ENCODE measurements around the gene CALU. TPM values are rescaled to one million over a fixed set of nuclear protein-coding genes. Genes with fewer than 3 reads are reported as not detected.

Gene CALU
- total RNA-seq, result 131 TPM

GRCh38 chr7:128739048-128739962 lies at the start of gene CALU:
TSS of gene CALU (plus strand) at chr7:128739359. CDS start at chr7:128748584, 9,225 bp downstream.
- Histone ChIP-seq H3K36me3 (ENCODE audit: control insufficient read depth in 3 of 3, insufficient read depth in 3 of 3, low read length in 3 of 3) (no peaks in the 10 kb centered on the region), H3K9ac (ENCODE audit: low read depth in 1 of 3, low read length in 3 of 3) (peak within 1 kb of the TSS; percentile 91 to 98 (median 94)), H3K27me3 (ENCODE audit: control insufficient read depth in 3 of 3, insufficient read depth in 3 of 3, low read length in 3 of 3) (no peaks in the 10 kb centered on the region), H3K4me1 (ENCODE audit: control insufficient read depth in 3 of 3, insufficient read depth in 3 of 3, low read length in 3 of 3) (peaks cover 20 to 35% (median 29%) of the 10 kb centered on the region in 3 donors), H3K4me3 (ENCODE audit: low read length in 3 of 3) (peak within 1 kb of the TSS; percentile 86 to 97 (median 96)), H3K9me3 (ENCODE audit: control insufficient read depth in 3 of 3, low read length in 3 of 3) (no peaks in the 10 kb centered on the region), H3K27ac (ENCODE audit: low read depth, low read length) (peak within 1 kb of the TSS; percentile 92)

- H3K4me1 ChIP-seq (ENCODE audit: control insufficient read depth in 3 of 3, insufficient read depth in 3 of 3, low read length in 3 of 3), result no peaks in the 10 kb centered on the region
- H3K9ac ChIP-seq (ENCODE audit: low read depth in 1 of 3, low read length in 3 of 3), result no peak overlapping the region
- H3K36me3 ChIP-seq (ENCODE audit: control insufficient read depth in 3 of 3, insufficient read depth in 3 of 3, low read length in 3 of 3), result no peaks in the 10 kb centered on the region
- no peak overlapping the region for H3K27ac ChIP-seq (ENCODE audit: low read depth, low read length)
- no peaks in the 10 kb centered on the region for H3K9me3 ChIP-seq (ENCODE audit: control insufficient read depth in 3 of 3, low read length in 3 of 3)
- H3K27me3 ChIP-seq (ENCODE audit: control insufficient read depth in 3 of 3, insufficient read depth in 3 of 3, low read length in 3 of 3), result peaks cover 0 to 21% (median 4%) of the 10 kb centered on the region in 3 donors
- H3K4me3 ChIP-seq (ENCODE audit: low read length in 3 of 3), result no peak overlapping the region
Observed at GRCh38 chr7:128691227-128691626, 47.9 kb upstream of the CALU start.

GRCh38 chr7:128692623-128693270 lies 46.4 kb upstream of the CALU start:
- Histone ChIP-seq H3K9me3 (ENCODE audit: control insufficient read depth in 3 of 3, low read length in 3 of 3) (no peaks in the 10 kb centered on the region), H3K27ac (ENCODE audit: low read depth, low read length) (no peak overlapping the region), H3K27me3 (ENCODE audit: control insufficient read depth in 3 of 3, insufficient read depth in 3 of 3, low read length in 3 of 3) (peaks cover 6 to 35% (median 20%) of the 10 kb centered on the region in 3 donors), H3K4me1 (ENCODE audit: control insufficient read depth in 3 of 3, insufficient read depth in 3 of 3, low read length in 3 of 3) (peaks cover 6 to 8% (median 7%) of the 10 kb centered on the region in 3 donors), H3K9ac (ENCODE audit: low read depth in 1 of 3, low read length in 3 of 3) (no peak overlapping the region), H3K4me3 (ENCODE audit: low read length in 3 of 3) (no peak overlapping the region), H3K36me3 (ENCODE audit: control insufficient read depth in 3 of 3, insufficient read depth in 3 of 3, low read length in 3 of 3) (no peaks in the 10 kb centered on the region)

- no peak overlapping the region for H3K4me3 ChIP-seq (ENCODE audit: low read length in 3 of 3)
- peaks cover 6 to 9% (median 7%) of the 10 kb centered on the region in 3 donors for H3K4me1 ChIP-seq (ENCODE audit: control insufficient read depth in 3 of 3, insufficient read depth in 3 of 3, low read length in 3 of 3)
- H3K9me3 ChIP-seq (ENCODE audit: control insufficient read depth in 3 of 3, low read length in 3 of 3), result no peaks in the 10 kb centered on the region
- H3K36me3 ChIP-seq (ENCODE audit: control insufficient read depth in 3 of 3, insufficient read depth in 3 of 3, low read length in 3 of 3), result no peaks in the 10 kb centered on the region
- no peak overlapping the region for H3K9ac ChIP-seq (ENCODE audit: low read depth in 1 of 3, low read length in 3 of 3)
- H3K27ac ChIP-seq (ENCODE audit: low read depth, low read length), result no peak overlapping the region
- H3K27me3 ChIP-seq (ENCODE audit: control insufficient read depth in 3 of 3, insufficient read depth in 3 of 3, low read length in 3 of 3), result peaks cover 10 to 41% (median 27%) of the 10 kb centered on the region in 3 donors
Observed at GRCh38 chr7:128693373-128694015, 45.7 kb upstream of the CALU start.

GRCh38 chr7:128694738-128695137 lies 44.4 kb upstream of the CALU start:
- no peak overlapping the region for H3K9ac ChIP-seq (ENCODE audit: low read depth in 1 of 3, low read length in 3 of 3)
- H3K9me3 ChIP-seq (ENCODE audit: control insufficient read depth in 3 of 3, low read length in 3 of 3), result no peaks in the 10 kb centered on the region
- H3K27me3 ChIP-seq (ENCODE audit: control insufficient read depth in 3 of 3, insufficient read depth in 3 of 3, low read length in 3 of 3), result peaks cover 13 to 52% (median 36%) of the 10 kb centered on the region in 3 donors
- H3K27ac ChIP-seq (ENCODE audit: low read depth, low read length), result no peak overlapping the region
- H3K4me1 ChIP-seq (ENCODE audit: control insufficient read depth in 3 of 3, insufficient read depth in 3 of 3, low read length in 3 of 3), result peaks cover 6 to 9% (median 7%) of the 10 kb centered on the region in 3 donors
- no peak overlapping the region for H3K4me3 ChIP-seq (ENCODE audit: low read length in 3 of 3)
- no peaks in the 10 kb centered on the region for H3K36me3 ChIP-seq (ENCODE audit: control insufficient read depth in 3 of 3, insufficient read depth in 3 of 3, low read length in 3 of 3)

- Histone ChIP-seq H3K4me1 (ENCODE audit: control insufficient read depth in 3 of 3, insufficient read depth in 3 of 3, low read length in 3 of 3) (peaks cover 6 to 9% (median 7%) of the 10 kb centered on the region in 3 donors), H3K9ac (ENCODE audit: low read depth in 1 of 3, low read length in 3 of 3) (peak overlapping the region in 1 of 3 donors; percentile 51), H3K4me3 (ENCODE audit: low read length in 3 of 3) (peak overlapping the region; percentile 28 to 63 (median 42)), H3K36me3 (ENCODE audit: control insufficient read depth in 3 of 3, insufficient read depth in 3 of 3, low read length in 3 of 3) (no peaks in the 10 kb centered on the region), H3K27me3 (ENCODE audit: control insufficient read depth in 3 of 3, insufficient read depth in 3 of 3, low read length in 3 of 3) (peaks cover 17 to 46% (median 43%) of the 10 kb centered on the region in 3 donors), H3K27ac (ENCODE audit: low read depth, low read length) (no peak overlapping the region), H3K9me3 (ENCODE audit: control insufficient read depth in 3 of 3, low read length in 3 of 3) (no peaks in the 10 kb centered on the region)
Observed at GRCh38 chr7:128697302-128697905, 41.8 kb upstream of the CALU start.

- peaks cover 17 to 43% (median 37%) of the 10 kb centered on the region in 3 donors for H3K27me3 ChIP-seq (ENCODE audit: control insufficient read depth in 3 of 3, insufficient read depth in 3 of 3, low read length in 3 of 3)
- no peak overlapping the region for H3K27ac ChIP-seq (ENCODE audit: low read depth, low read length)
- no peaks in the 10 kb centered on the region for H3K36me3 ChIP-seq (ENCODE audit: control insufficient read depth in 3 of 3, insufficient read depth in 3 of 3, low read length in 3 of 3)
- peaks cover 6 to 9% (median 7%) of the 10 kb centered on the region in 3 donors for H3K4me1 ChIP-seq (ENCODE audit: control insufficient read depth in 3 of 3, insufficient read depth in 3 of 3, low read length in 3 of 3)
- H3K9me3 ChIP-seq (ENCODE audit: control insufficient read depth in 3 of 3, low read length in 3 of 3), result no peaks in the 10 kb centered on the region
- no peak overlapping the region for H3K4me3 ChIP-seq (ENCODE audit: low read length in 3 of 3)
- H3K9ac ChIP-seq (ENCODE audit: low read depth in 1 of 3, low read length in 3 of 3), result no peak overlapping the region
Observed at GRCh38 chr7:128699196-128699712, 39.9 kb upstream of the CALU start.

GRCh38 chr7:128699895-128700294 lies 39.3 kb upstream of the CALU start:
- Histone ChIP-seq H3K27ac (ENCODE audit: low read depth, low read length) (no peak overlapping the region), H3K27me3 (ENCODE audit: control insufficient read depth in 3 of 3, insufficient read depth in 3 of 3, low read length in 3 of 3) (peaks cover 17 to 42% (median 37%) of the 10 kb centered on the region in 3 donors), H3K4me3 (ENCODE audit: low read length in 3 of 3) (no peak overlapping the region), H3K9me3 (ENCODE audit: control insufficient read depth in 3 of 3, low read length in 3 of 3) (no peaks in the 10 kb centered on the region), H3K9ac (ENCODE audit: low read depth in 1 of 3, low read length in 3 of 3) (no peak overlapping the region), H3K4me1 (ENCODE audit: control insufficient read depth in 3 of 3, insufficient read depth in 3 of 3, low read length in 3 of 3) (peaks cover 6 to 9% (median 7%) of the 10 kb centered on the region in 3 donors), H3K36me3 (ENCODE audit: control insufficient read depth in 3 of 3, insufficient read depth in 3 of 3, low read length in 3 of 3) (no peaks in the 10 kb centered on the region)

GRCh38 chr7:128701062-128701785 lies 37.9 kb upstream of the CALU start:
- H3K9ac ChIP-seq (ENCODE audit: low read depth in 1 of 3, low read length in 3 of 3), result no peak overlapping the region
- H3K27ac ChIP-seq (ENCODE audit: low read depth, low read length), result no peak overlapping the region
- H3K9me3 ChIP-seq (ENCODE audit: control insufficient read depth in 3 of 3, low read length in 3 of 3), result no peaks in the 10 kb centered on the region
- H3K4me3 ChIP-seq (ENCODE audit: low read length in 3 of 3), result no peak overlapping the region
- H3K36me3 ChIP-seq (ENCODE audit: control insufficient read depth in 3 of 3, insufficient read depth in 3 of 3, low read length in 3 of 3), result no peaks in the 10 kb centered on the region
- peaks cover 6 to 9% (median 7%) of the 10 kb centered on the region in 3 donors for H3K4me1 ChIP-seq (ENCODE audit: control insufficient read depth in 3 of 3, insufficient read depth in 3 of 3, low read length in 3 of 3)
- H3K27me3 ChIP-seq (ENCODE audit: control insufficient read depth in 3 of 3, insufficient read depth in 3 of 3, low read length in 3 of 3), result peaks cover 17 to 39% (median 33%) of the 10 kb centered on the region in 3 donors

All from skeletal muscle tissue (tissue), 4 donors.